NB4 (cell line): ENCODE measurements around the gene TACC2.
A peak's percentile ranks its signal among the peaks of the same experiment; 100 is the strongest.

Experiments used
- MAX ChIP-seq: IDR thresholded peaks from 2 replicates; pipeline ENCODE4 v1.6.1; 2011; ENCODE audit warnings: low read depth, low read length
- POLR2A ChIP-seq: IDR thresholded peaks from 2 replicates; pipeline ENCODE4 v1.6.1; 2011; ENCODE audit warnings: mild to moderate bottlenecking; ENCODE audit not compliant: insufficient read length; ENCODE audit errors: extremely low read depth
- TF ChIP-seq, protein P1 (sequence below): IDR thresholded peaks from one replicate; pipeline ENCODE4 v1.5.1; 2012; ENCODE audit warnings: low read depth, low read length

DNA sequence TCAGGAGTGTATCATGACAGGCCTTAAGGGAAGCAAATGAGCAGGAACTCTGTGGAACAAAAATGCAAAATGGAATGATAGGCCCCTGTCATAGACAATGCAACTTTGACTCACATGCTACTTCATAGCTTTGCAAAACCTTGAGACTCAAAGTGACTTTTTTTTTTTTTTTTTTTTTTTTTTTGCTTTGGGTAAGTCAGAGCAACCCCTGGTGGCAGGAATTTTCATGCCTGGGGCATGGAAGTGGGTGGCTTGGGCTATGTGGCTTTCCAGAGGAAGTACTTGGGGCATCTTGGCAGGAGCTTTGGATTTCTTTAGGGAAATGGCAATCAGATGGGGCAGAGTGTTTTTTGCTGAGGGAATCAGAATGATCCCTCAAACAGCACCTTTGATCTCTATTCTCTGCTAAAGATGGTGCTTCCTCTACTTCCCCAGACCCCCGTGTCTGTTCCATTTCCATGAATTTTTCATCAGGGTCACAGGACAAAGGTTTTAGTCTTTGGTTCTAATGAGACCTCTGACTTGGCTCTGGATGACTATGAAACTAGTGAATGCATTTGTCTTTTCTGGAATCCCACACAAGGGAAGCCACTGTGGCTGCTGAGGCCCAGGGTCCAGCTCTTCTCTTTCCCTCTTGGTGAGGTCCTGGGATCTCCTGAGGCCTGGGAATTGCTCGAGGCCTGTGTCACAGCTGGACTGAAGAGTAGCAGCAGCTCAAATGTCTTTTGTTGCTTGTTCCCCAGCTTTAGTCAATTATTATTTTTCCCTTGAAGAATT lies 62.8 kb downstream of the TACC2 start:
- TF ChIP-seq, protein P1, sequence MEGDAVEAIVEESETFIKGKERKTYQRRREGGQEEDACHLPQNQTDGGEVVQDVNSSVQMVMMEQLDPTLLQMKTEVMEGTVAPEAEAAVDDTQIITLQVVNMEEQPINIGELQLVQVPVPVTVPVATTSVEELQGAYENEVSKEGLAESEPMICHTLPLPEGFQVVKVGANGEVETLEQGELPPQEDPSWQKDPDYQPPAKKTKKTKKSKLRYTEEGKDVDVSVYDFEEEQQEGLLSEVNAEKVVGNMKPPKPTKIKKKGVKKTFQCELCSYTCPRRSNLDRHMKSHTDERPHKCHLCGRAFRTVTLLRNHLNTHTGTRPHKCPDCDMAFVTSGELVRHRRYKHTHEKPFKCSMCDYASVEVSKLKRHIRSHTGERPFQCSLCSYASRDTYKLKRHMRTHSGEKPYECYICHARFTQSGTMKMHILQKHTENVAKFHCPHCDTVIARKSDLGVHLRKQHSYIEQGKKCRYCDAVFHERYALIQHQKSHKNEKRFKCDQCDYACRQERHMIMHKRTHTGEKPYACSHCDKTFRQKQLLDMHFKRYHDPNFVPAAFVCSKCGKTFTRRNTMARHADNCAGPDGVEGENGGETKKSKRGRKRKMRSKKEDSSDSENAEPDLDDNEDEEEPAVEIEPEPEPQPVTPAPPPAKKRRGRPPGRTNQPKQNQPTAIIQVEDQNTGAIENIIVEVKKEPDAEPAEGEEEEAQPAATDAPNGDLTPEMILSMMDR, result peak; percentile 37
- TF ChIP-seq POLR2A (no peak), MAX (no peak)
